ENCODE data around the gene PDE4B. TPM values are rescaled to one million over a fixed set of nuclear protein-coding genes. Genes with fewer than 3 reads are reported as not detected.

PDE4B gene
- total RNA-seq, 1 donor from 2014 or later: 12.0 TPM

DNA sequence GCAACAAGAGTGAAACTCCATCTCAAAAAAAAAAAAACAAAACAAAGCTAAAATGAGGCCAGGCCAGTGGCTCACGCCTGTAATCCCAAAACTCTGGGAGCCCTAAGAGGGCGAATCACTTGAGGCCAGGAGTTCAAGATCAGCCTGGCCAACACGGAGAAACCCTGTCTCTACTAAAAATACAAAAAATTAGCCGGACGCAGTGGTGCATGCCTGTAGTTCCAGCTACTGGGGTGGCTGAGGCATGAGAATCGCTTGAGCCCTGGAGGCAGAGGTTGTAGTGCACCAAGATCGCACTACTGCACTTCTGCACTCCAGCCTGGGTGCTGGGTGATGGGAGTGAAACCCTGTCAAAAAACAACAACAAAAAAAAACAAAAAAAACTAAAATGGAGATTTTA is 550.0 kb downstream of the PDE4B start:
- ATAC-seq (no peak), DNase-seq (ENCODE audit: missing footprints) (no peak)
- intact Hi-C loops (cut with DNase I): no loop called here

DNA sequence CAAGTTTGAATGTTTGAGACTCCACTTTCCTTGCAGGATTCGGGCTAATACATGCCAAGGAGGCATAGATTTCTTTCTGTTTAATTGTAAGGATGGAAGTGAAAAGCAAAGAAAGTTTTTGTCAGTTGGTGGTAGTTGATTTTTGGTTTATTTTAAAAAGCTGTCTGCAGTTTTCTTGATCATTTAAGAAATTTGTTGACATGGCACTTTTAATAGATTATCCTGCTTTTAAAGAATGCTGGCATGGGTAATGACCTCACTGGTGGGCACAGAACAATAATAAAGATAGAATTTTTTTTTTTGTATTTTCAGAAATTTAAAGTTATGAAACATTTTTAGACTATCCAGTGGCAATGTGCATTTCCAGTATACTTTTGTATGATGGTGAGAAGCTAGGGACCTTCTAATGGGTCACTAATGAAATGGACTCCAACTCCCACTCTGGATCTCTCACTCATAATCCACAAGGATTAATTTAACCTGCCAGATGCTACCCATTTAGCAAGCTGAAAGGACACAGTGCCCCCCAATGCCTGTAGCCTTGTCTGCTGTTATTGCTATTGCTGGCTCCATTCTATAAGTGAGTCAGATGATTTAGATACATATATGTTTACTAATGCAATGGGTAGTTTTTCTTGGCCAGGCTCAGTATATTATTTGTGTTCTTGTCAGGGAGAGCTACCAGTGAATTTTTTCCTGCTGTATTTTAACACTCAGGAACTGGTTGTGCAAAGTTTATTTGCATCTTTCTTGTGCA is 551.1 kb downstream of the PDE4B start:
- no peak for ATAC-seq
- intact Hi-C loops (cut with DNase I): no loop called here

DNA sequence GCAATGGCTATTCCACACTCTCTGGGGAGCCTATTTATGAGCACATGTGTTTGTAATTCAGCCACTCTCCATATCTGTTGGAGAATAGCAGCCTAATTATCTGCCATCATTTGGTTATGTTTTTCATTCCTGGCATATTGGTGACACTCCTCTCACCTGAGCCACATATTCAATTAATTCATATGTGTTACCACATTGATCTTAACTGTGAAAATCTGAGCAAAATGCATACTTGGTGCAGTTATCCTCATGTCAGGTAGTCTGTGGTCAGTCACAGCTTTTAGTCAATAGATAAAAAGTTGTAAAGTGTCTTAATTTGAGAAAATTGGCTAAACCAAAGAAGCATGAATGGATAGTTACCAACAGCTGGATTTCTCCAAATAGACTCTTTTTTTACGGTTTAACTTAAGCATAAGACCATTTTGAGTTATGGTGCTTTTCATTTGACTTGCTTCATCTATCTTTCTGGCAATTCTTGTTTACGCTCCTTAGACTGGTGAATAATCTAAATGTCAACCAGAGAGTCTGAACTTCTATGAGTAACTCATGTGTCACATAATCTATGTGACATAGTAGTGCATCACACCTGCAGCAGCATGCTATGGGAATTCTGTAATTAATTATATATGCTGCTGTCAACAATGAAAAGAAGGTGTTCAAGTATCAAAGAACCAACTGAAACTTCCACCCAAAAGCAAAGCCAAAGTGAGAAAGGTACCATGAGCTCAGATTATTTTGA is 553.5 kb downstream of the PDE4B start:
- intact Hi-C loops (cut with DNase I): no loop called here
- no peak for DNase-seq (ENCODE audit: missing footprints)

More for the DNA sequence above, 551.1 kb downstream of the PDE4B start:
- no peak for DNase-seq (ENCODE audit: missing footprints)

DNA sequence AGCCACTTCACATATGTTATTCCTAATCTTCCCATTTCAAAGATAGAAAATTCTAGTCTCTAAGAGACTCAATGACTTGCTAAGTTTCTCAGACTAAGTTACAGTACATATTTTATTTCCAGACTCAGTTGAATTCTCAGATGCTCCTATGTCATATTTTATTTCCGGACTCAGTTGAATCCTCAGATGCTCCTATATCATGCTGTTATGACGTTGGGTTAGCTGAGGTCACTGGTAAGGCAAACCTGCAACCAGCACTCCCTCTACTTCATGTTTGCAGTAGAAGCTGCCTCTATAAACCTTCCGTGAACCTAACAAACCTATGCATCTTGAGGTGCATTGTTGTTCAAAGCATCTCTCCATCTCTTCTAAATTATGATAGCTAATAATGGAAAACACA is 554.2 kb downstream of the PDE4B start:
- intact Hi-C loops (cut with DNase I): no loop called here
- ATAC-seq (no peak), DNase-seq (ENCODE audit: missing footprints) (no peak)

More for the DNA sequence above, 553.5 kb downstream of the PDE4B start:
- ATAC-seq: no peak

DNA sequence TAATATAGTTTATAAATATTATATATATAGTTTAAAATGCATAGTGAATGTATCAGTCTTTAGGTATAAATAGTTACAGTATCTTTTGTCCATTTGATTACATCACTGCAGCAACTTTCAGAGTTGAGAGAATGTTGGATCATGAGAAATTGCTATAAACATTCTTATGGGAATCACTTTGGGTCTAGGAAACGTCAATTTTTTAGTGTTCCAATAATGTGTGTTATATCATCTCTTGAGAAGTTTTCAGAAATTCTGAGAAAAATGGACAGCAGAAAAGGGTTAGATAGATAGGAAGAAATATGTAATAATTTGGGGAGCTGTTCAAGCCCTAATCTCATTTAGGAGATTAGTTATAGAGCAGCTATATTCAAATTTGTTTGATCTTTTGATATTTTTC is 556.1 kb downstream of the PDE4B start:
- ATAC-seq: no peak
- intact Hi-C loops (cut with DNase I): no loop called here
- DNase-seq (ENCODE audit: missing footprints): no peak

DNA sequence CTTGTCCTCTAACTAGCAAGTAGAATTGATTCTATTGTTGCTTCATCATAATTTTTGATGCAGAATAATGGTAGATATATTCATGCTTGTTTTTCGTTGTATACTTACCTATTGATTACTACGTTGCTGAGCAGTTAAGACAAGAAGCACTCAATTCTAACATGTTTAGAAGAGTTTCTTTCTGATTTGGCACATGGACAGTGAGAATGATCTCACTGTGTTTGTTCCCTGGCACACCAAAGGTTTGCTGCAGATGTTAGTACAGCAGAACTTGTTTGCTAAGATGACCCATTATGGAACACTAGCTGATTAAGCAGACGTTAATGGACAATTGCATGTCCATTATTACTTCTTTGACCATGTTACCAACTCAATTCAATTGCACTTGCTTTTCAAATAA is 556.5 kb downstream of the PDE4B start:
- ATAC-seq (peak; percentile 60), DNase-seq (ENCODE audit: missing footprints) (no peak)
- intact Hi-C loops (cut with DNase I): no loop called here

DNA sequence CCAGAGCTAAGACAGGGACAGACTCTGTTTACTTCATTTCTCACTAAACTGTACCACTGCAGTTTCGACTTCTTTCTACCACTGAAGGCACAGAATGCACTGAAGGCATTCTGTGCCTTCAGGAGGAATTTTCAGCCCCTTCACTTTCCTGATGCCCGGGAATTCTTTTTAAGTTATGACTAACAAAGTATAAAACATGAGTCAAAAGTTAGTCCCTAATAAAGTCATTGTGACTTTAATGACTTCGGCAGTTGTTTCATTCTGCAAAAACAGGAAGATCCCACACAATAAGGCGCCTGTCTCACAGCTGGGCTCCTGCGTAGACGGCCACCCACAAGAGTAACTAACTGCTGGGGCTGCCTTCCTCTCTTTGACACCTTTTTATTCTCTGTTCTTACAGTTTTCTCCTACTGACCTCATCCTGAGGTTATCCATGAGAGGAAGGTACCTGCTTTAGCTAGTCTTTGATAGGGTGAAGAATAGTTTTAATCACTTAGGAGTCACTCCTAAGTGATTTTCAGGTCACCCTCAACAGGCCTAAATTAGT is 557.4 kb downstream of the PDE4B start:
- intact Hi-C loops (cut with DNase I): no loop called here

DNA sequence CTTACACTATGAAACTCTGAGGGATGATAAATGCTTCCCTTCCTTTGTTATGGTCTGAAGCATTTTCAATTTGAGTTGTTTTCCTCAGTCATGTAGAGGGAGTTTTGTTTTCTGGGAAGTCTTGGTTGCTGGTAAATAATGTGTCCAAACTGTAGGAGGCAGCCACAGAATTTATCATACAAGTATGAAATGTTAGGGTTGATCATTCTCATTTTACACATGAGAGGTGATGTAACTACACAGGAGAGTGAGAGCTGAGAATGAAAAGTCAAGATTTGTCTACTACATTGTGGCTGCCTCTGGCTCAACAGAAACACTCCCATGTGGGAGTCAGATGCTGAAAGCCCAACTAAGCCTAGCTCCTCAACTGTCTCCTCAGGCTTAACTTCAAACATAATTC is 558.8 kb downstream of the PDE4B start:
- intact Hi-C loops (cut with DNase I): no loop called here
- no peak for ATAC-seq

More for the DNA sequence above, 557.4 kb downstream of the PDE4B start:
- peak; percentile 47 for ATAC-seq
- peak; percentile 69 for DNase-seq (ENCODE audit: missing footprints)

DNA sequence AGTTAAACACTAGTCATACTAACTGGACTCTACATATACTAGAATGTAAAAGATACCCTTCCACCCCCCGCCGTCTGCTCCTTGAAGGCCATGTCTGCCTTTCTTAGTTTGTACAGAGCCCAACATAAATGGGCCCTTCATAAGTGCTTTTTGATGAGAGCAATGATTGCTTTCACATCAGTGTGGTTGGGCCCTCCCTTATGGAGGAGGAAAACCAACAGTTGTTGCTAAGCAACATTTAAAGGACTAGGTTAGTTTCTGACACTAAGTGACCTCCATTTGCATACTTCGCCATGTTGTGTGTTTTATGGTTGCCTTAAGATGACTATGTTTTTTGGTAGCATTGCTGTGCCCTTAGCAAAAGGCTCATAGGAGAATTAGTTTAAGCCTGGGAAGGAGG is 559.2 kb downstream of the PDE4B start:
- no peak for DNase-seq (ENCODE audit: missing footprints)

More for the DNA sequence above, 558.8 kb downstream of the PDE4B start:
- no peak for DNase-seq (ENCODE audit: missing footprints)

DNA sequence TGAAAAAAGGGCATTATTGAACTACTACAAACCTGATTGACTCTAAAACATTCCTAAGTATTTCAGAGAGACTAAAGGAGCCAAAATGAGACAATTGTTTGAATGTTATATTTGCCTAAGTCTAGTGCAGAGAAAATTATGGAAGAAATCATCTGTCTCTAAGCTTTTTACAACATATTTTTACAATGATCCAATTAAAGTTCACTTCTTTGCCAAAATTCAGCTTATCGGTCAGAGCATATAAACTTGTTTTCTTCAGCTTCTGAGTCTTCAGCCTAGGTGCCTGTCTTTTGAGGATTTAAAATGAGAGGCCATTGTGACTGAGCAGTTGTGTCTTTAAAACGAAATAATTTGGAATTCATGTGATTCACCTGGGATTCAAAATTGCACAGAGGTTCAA is 560.1 kb downstream of the PDE4B start:
- intact Hi-C loops (cut with DNase I): no loop called here
- DNase-seq (ENCODE audit: missing footprints) (no peak), ATAC-seq (no peak)

More for the DNA sequence above, 559.2 kb downstream of the PDE4B start:
- intact Hi-C loops (cut with DNase I): no loop called here
- no peak for ATAC-seq

DNA sequence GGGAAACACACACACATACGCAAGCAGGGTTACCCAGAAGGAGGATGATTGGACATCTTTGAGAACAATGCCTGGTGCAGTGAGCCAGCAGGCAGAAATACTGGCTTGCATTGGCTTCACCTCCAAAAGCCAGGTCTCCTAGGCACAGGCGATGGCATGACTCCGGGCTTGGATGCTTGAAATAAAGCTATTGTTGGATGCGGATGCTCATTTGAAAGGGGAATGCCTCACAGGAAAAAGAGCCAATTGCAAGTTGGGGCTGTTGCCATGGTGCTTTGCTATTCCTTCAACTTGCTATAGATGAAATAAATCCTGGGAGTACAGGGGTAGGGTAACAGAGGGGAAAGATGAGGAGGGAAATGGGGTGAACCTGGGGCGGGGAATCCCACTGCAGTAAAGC is 560.6 kb downstream of the PDE4B start:
- intact Hi-C loops (cut with DNase I): no loop called here
- ATAC-seq (no peak), DNase-seq (ENCODE audit: missing footprints) (no peak)

DNA sequence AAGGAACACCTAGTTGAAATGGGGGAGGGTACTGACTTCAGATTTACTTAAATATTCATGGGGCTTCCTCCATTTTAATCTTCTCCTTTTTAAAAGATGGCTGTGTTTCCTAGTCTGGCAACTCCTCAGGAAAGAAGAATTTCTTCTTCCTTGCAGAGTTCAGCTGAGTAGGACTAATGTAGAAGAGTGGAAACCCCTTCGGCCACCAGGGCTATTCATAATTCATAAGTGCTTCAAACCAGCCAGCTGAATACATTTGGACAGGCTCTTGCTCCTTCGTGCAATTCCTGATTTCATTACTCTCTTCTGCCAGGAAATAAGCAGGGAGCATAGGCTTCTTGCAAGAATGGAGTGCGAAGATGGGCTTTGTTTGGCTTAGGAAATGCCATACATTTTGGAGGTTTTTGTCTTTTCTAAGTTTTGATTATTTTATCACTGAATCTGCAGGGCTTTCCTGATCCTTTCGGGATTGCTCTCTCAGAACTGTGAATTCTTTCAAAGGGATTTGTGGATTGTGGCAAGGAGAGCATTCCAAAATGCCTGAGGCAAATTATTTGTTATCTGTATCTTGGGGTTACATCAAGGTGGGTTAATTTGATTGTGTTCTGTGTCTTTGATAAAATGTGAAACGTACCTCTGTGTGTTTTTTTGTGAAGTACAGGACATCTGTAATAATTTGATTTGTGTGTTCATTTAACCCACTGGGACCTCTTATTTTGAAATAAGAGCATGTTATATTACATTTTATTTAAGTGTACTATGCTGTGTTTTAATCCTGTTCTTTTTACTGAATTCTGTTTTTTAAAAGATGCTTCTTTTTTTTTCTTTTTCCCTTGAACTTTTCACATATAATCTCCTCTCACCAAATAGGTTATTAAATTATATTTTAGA is 561.9 kb downstream of the PDE4B start:
- peak; percentile 45 for ATAC-seq
- no peak for DNase-seq (ENCODE audit: missing footprints)
- intact Hi-C loops (cut with DNase I): no loop called here

DNA sequence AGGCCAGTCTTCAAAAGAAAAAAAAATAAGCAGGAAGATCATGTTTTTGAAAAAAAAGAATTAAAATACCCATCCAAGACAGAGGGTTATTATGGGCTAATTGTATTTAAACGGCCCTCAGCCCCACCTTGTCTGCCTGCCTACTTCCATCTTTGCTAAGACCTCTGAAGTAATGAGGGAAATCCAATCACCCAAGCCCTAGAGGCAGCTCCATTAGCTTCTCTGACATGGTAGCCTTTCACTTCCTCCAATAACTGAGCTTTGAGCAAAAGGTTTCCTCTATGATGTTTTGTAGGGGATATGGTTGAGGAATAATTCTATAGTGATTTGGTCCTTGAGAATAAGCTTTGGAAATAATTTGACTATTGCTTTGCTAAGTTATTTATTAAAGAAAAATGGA is 563.1 kb downstream of the PDE4B start:
- no peak for ATAC-seq
- intact Hi-C loops (cut with DNase I): no loop called here
- no peak for DNase-seq (ENCODE audit: missing footprints)

DNA sequence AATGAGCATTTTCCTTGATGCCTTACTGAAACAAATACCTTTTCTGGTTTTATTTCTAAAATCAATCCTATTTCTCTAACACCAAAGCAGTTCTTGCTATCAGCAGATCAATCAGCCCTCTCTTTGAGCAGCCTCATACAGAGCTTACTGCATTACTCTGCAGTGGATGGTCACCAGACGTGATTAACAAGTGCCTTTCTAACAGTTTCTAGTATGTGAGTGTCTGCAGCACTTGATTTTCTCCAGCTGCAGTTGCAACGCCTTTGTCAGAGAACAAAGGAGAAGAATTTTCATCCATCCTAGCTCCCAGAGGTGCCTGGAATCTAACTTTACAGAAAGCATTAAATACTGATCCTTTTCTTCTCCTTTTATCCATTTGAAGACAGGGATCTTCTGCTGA is 563.9 kb downstream of the PDE4B start:
- ATAC-seq: no peak
- intact Hi-C loops (cut with DNase I): no loop called here

DNA sequence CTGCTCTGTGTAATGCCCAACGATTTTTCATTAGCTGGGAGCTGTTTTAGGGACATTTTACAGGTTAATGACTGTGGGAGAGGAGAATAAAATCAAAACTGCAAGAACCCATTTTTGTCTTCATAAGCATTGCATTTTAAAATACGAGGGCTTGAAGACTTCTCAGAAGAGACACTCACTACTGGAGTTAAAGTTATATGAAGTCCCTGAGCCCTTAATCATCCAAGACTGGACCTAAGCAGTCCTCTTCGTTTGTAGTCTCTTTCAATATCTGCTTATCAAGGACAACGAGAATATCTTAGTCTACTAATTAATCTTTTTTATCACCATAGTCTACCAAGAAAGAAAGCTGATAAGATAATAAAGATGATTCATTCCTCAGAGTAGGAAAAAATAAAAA is 564.3 kb downstream of the PDE4B start:
- ATAC-seq (no peak), DNase-seq (ENCODE audit: missing footprints) (no peak)
- intact Hi-C loops (cut with DNase I): no loop called here

More for the DNA sequence above, 563.9 kb downstream of the PDE4B start:
- no peak for DNase-seq (ENCODE audit: missing footprints)

DNA sequence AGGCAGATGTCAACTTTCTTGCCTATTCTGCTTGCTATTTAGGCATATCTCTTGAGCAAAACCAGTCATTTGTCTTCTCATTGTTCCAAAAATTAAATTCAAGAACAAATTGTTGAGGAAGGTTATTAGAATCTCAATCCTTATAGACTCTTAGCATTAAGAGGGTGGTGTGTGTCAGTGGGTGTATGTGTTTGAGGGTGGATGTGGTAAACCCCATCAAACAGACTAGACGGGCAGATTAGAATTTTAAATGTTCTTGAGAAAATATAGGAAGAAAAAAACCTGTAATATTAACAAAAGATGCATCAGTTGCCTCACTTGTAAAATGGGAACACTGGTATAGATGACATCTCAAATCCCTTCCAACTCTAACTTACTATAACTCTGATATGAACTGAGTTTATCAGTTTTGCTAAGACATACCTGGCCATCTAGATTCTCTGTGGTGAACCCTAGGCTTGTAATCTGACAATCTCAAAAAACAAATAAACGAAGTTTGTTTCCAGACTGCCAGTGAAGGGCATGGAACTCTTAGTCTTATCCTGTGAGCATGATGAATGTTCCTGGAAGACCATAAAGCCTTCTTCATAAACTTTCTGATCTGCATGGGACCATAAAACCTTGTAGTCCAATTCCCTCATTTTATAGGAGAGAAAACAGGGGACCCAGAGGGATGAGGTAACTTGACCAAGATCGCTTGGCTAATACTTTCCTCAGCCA is 564.9 kb downstream of the PDE4B start:
- no peak for DNase-seq (ENCODE audit: missing footprints)
- intact Hi-C loops (cut with DNase I): no loop called here
- ATAC-seq: no peak

DNA sequence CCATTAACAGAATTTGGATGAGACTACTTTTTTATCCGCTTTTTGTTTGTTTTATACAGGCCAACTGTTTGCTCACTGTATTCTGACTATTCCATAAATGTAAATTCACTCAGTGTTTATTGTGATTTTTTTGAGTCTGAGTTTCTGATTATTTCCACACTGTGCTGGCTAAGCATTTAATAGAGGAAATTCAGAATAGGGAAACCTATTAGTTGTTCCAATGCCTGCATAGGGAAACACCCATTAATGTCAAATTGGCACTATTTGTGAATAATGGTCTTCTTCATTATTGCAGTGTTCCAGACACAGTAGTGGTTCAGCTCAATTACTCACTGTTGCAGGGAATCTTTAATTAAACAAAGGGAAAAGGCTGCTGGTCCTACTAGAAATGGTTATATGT is 566.6 kb downstream of the PDE4B start:
- no peak for DNase-seq (ENCODE audit: missing footprints)
- intact Hi-C loops (cut with DNase I): no loop called here
- ATAC-seq: peak; percentile 29

DNA sequence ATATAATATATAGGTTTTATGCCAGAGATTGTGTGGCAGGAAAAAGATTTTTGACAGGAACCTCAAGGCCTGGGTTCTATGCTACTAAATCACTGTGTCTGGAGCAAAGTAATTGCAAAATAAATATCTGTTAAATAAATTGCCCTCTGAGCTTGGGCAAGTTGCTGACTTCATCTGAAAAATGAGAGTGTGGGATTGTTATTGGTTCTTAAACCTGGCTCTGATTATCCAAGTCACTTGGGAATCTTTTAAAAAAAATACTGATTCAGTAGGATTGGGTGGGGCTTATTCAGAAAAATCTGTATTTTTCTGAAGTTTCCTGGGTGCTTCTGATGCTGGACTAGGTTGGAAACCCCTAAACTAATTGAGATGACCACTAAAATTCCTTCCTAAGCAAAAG is 567.1 kb downstream of the PDE4B start:
- ATAC-seq (no peak), DNase-seq (ENCODE audit: missing footprints) (no peak)
- intact Hi-C loops (cut with DNase I): no loop called here

Data from Right ventricle myocardium inferior (tissue), 1 donor.